ENCODE results near the gene DHX35. TPM values are rescaled to one million over a fixed set of nuclear protein-coding genes. Genes with fewer than 3 reads are reported as not detected.

The DHX35 gene
- total RNA-seq, 1 donor from 2014 or later: 11.3 TPM

GRCh38 chr20:39080326-39080725 is 118.2 kb downstream of the DHX35 start:
- ATAC-seq: no peak
- DNase-seq (ENCODE audit: low spot score): no peak
- intact Hi-C loops (cut with DNase I): no loop called here

- intact Hi-C loops (cut with DNase I): no loop called here
- peak; percentile 89 for DNase-seq (ENCODE audit: low spot score)
- ATAC-seq: peak; percentile 79
These were observed 119.1 kb downstream of the DHX35 start for GRCh38 chr20:39081255-39081654.

- intact Hi-C loops (cut with DNase I): no loop called here
- DNase-seq (ENCODE audit: low spot score) (no peak), ATAC-seq (no peak)
These were observed 120.7 kb downstream of the DHX35 start for GRCh38 chr20:39082622-39083398.

- ATAC-seq (no peak), DNase-seq (ENCODE audit: low spot score) (no peak)
- intact Hi-C loops (cut with DNase I): no loop called here
These were observed 121.6 kb downstream of the DHX35 start for GRCh38 chr20:39083761-39084160.

GRCh38 chr20:39089029-39089428 is 126.9 kb downstream of the DHX35 start:
- intact Hi-C loops (cut with DNase I): no loop called here
- ATAC-seq (no peak), DNase-seq (ENCODE audit: low spot score) (no peak)

Other genes starting within 250 kb of the DHX35 start
- gene SLC32A1, start 237.9 kb upstream of the DHX35 start, total RNA-seq: not detected
- gene ACTR5, start 213.9 kb upstream of the DHX35 start, total RNA-seq: 8.5 TPM
- gene PPP1R16B, start 156.6 kb upstream of the DHX35 start, total RNA-seq: 7.5 TPM
- gene FAM83D, start 35.9 kb upstream of the DHX35 start, total RNA-seq: 0.13 TPM